Activated T-cell treated with anti-CD3 and anti-CD28 coated beads, Interleukin-2, amount 50 U/mL, for 4 hours (primary cell): ENCODE measurements around the gene PCNA. TPM values are rescaled to one million over a fixed set of nuclear protein-coding genes. Genes with fewer than 3 reads are reported as not detected.
"Not testable (repeated sequence)": the region's sequence is repeated elsewhere in the genome, so short reads cannot be mapped to it uniquely, and the experiment has no call there.

Source experiments
- ATAC-seq, 2 donors: fragments of 200-7000 bp; cut with Tn5 transposase; one replicate each; pipeline ENCODE4 v1.10.0; 2021
- DNase-seq: peaks from one replicate; pipeline ENCODE4 v3.0.0-alpha.2; 2020
- H3K27me3 Mint-ChIP-seq: one replicate; pipeline ENCODE4 v1.8.0; 2021; ENCODE audit warnings: low read depth, mixed read lengths
- H3K36me3 Mint-ChIP-seq: one replicate; pipeline ENCODE4 v1.8.0; 2022; ENCODE audit warnings: mixed read lengths; ENCODE audit not compliant: insufficient read depth
- H3K4me1 Mint-ChIP-seq: one replicate; pipeline ENCODE4 v1.8.0; 2021; ENCODE audit warnings: low read depth, mixed read lengths
- H3K4me3 Mint-ChIP-seq: one replicate; pipeline ENCODE4 v1.8.0; 2021; ENCODE audit warnings: mild to moderate bottlenecking, moderate library complexity, mixed read lengths
- H3K9me3 Mint-ChIP-seq: one replicate; pipeline ENCODE4 v1.8.0; 2021; ENCODE audit warnings: mixed read lengths
- total RNA-seq, 3 donors: library from RNA; stranded (reverse); gene quantifications; one replicate each; pipeline ENCODE4 v1.2.1, GENCODE V29; 2021

PCNA gene
- total RNA-seq, 3 donors from 2014 or later = 368 to 469 (median 411) TPM

DNA sequence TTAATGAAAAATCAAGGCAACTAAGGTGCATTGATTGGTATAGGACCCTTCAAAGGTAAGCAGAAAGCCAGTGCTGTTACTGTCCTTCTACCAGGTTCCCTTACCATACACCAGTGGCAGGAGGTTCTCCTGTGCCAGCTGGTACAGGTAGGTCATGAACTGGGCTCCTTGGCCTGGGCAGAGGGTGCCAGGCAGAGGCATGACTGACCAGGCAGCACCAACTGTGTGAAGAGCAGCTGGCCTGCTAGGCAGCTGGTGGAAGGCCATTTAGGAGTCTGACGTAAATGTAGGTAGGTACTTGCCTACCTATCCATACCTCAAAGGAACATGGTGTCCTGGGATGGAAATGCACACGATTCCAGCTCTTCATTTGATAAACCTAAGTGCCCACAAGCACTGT lies 23.3 kb downstream of the PCNA start:
- Mint-ChIP-seq H3K9me3 (no peaks in the 10 kb centered on the region), H3K4me1 (peaks cover 9% of the 10 kb centered on the region), H3K36me3 (peaks cover 34% of the 10 kb centered on the region), H3K4me3 (no peak overlapping the region), H3K27me3 (no peaks in the 10 kb centered on the region)
- DNase-seq = no peak
- ATAC-seq = no peak

DNA sequence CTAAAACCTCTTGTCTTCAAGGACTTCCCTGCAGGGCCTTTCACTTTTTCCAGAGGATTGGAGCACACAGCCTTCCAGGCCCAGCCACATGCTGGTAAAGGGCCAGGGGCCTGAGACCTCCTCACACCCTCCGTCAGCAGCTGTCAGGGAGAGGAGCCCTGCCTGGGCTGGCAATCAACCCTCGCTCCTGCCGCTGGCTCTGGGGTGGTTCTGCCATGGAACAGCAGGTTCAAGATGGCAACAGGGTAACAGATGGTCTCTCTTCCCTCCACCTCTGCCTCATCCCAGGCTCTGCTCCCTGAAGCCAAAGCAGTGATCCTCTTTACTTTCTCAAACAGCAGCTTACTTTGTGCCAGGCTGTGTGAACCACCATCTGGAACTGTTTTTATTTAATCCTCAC lies 23.8 kb downstream of the PCNA start:
- H3K4me1 Mint-ChIP-seq = peaks cover 5% of the 10 kb centered on the region
- no peaks in the 10 kb centered on the region for H3K9me3 Mint-ChIP-seq
- DNase-seq = no peak
- H3K36me3 Mint-ChIP-seq = peaks cover 34% of the 10 kb centered on the region
- no peak overlapping the region for H3K4me3 Mint-ChIP-seq
- no peak for ATAC-seq
- no peaks in the 10 kb centered on the region for H3K27me3 Mint-ChIP-seq

DNA sequence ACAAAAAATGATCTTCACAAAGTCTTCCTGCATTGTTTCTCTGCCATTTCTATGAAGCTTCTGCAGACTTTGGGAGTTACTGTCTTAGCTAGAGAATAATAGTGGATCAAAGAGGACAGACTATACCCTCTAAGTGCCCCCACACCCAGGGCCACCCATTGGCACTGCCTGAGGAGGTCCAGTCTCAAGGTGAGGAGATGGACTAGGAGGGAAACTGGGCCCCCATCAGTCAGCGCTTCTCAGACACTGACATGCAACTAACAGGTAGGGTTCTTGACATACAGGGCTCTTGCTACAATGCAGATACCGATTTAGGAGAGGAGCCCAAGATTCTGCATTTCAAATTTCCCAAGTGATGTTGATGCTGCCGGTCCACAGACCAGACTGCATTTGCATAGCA lies 24.3 kb downstream of the PCNA start:
- Mint-ChIP-seq H3K4me3 (no peak overlapping the region), H3K36me3 (peaks cover 31% of the 10 kb centered on the region), H3K4me1 (peaks cover 3% of the 10 kb centered on the region), H3K27me3 (no peaks in the 10 kb centered on the region), H3K9me3 (no peaks in the 10 kb centered on the region)
- DNase-seq (no peak), ATAC-seq (no peak)

GRCh38 chr20:5092765-5093339 lies 26.9 kb downstream of the PCNA start:
- DNase-seq = no peak
- Mint-ChIP-seq H3K9me3 (no peaks in the 10 kb centered on the region), H3K4me3 (no peak overlapping the region), H3K36me3 (peaks cover 20% of the 10 kb centered on the region), H3K27me3 (no peaks in the 10 kb centered on the region), H3K4me1 (peaks cover 12% of the 10 kb centered on the region)
- no peak for ATAC-seq

- no peaks in the 10 kb centered on the region for H3K9me3 Mint-ChIP-seq
Observed at GRCh38 chr20:5091902-5092301, 27.9 kb downstream of the PCNA start.

DNA sequence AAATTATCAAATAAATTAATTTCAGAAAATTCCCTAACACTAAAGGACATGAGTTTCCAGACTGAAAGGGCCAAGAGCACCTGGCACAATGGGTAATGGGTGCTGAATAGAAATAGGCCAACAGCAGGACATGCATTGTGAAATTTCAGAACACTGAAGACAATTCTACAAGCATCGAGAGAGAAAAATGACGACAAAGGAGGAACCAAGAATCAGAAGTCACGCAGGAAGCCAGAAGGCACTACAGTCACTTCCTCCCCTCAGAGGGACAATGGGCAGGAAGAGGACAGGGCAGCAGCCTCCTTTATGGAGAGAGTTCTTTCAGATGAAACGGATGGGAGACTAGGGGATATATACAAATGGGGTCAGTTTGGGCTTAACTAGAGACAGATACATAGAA lies 29.6 kb downstream of the PCNA start:
- H3K9me3 Mint-ChIP-seq = no peaks in the 10 kb centered on the region
- ATAC-seq (peak in 1 of 2 donors; percentile 35), DNase-seq (no peak)
- H3K4me3 Mint-ChIP-seq = no peak overlapping the region
- H3K27me3 Mint-ChIP-seq = no peaks in the 10 kb centered on the region
- H3K36me3 Mint-ChIP-seq = peaks cover 9% of the 10 kb centered on the region
- H3K4me1 Mint-ChIP-seq = peaks cover 12% of the 10 kb centered on the region

More at GRCh38 chr20:5091902-5092301, 27.9 kb downstream of the PCNA start:
- H3K27me3 Mint-ChIP-seq = no peaks in the 10 kb centered on the region
- peaks cover 15% of the 10 kb centered on the region for H3K36me3 Mint-ChIP-seq
- DNase-seq (no peak), ATAC-seq (no peak)
- peaks cover 12% of the 10 kb centered on the region for H3K4me1 Mint-ChIP-seq
- H3K4me3 Mint-ChIP-seq = no peak overlapping the region

DNA sequence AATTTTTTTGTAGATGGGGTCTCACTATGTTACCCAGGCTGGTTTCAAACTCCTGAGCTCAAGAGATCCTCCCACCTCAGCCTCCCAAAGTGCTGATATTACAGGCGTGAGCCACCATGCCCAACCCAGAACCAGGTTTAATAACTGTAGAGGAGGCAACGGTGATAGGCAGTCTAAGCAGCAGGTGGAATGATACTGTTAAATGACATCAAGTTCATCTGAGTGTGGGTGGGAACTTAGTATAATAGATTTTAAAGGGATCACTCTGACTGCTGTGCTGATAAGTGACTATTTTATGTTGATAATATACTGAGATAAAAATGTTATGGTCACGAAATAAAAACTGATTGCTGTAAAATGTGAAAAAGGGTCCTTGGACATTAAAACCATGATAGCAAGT lies 31.1 kb downstream of the PCNA start:
- DNase-seq (no peak), ATAC-seq (no peak)
- Mint-ChIP-seq H3K4me1 (peaks cover 12% of the 10 kb centered on the region), H3K36me3 (peaks cover 10% of the 10 kb centered on the region), H3K9me3 (no peaks in the 10 kb centered on the region), H3K27me3 (no peaks in the 10 kb centered on the region), H3K4me3 (no peak overlapping the region)

GRCh38 chr20:5085380-5085779 lies 34.4 kb downstream of the PCNA start:
- DNase-seq (no peak), ATAC-seq (no peak)
- H3K9me3 Mint-ChIP-seq = no peaks in the 10 kb centered on the region
- no peak overlapping the region for H3K4me3 Mint-ChIP-seq
- no peaks in the 10 kb centered on the region for H3K27me3 Mint-ChIP-seq
- peaks cover 18% of the 10 kb centered on the region for H3K4me1 Mint-ChIP-seq
- peaks cover 6% of the 10 kb centered on the region for H3K36me3 Mint-ChIP-seq

- DNase-seq (no peak), ATAC-seq (no peak)
- peaks cover 37% of the 10 kb centered on the region for H3K4me1 Mint-ChIP-seq
- H3K27me3 Mint-ChIP-seq = no peaks in the 10 kb centered on the region
- H3K9me3 Mint-ChIP-seq = no peaks in the 10 kb centered on the region
- H3K36me3 Mint-ChIP-seq = peaks cover 3% of the 10 kb centered on the region
- no peak overlapping the region for H3K4me3 Mint-ChIP-seq
Observed at GRCh38 chr20:5080384-5080877, 39.3 kb downstream of the PCNA start.

DNA sequence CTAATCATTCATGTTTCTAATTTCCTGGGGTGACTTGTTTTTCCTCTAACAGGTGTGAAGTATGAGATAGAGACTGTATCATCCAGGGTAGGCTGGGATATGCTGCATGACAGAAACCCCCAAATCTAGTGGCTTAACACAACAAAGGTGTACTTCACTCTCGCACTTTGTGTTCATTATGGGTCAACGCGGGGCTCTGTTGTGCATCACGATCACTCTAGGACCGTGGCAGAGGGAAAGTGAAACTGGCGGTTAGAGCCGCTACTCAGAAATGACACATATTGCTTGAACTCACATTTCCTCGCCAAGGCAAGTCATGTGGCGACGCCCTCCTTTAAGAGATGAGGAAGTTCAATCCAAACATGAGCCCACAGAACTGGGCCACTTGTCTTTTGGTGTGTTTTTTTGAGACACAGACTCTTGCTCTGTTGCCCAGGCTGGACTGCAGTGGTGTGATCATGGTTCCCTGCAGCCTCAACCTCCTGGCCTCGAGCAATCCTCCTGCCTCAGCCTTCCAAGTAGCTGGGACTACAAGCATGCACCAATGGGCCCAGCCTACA lies 41.3 kb downstream of the PCNA start:
- Mint-ChIP-seq H3K27me3 (no peaks in the 10 kb centered on the region), H3K4me3 (peak overlapping the region; percentile 45), H3K36me3 (no peaks in the 10 kb centered on the region), H3K9me3 (no peaks in the 10 kb centered on the region), H3K4me1 (peaks cover 37% of the 10 kb centered on the region)
- peak; percentile 63 for DNase-seq
- peak; percentile 96 to 97 for ATAC-seq

GRCh38 chr20:5077761-5078387 lies 41.9 kb downstream of the PCNA start:
- DNase-seq (peak; percentile 5), ATAC-seq (peak; percentile 35 to 53)
- H3K36me3 Mint-ChIP-seq = no peaks in the 10 kb centered on the region
- peak overlapping the region; percentile 45 for H3K4me3 Mint-ChIP-seq
- no peaks in the 10 kb centered on the region for H3K27me3 Mint-ChIP-seq
- no peaks in the 10 kb centered on the region for H3K9me3 Mint-ChIP-seq
- H3K4me1 Mint-ChIP-seq = peaks cover 37% of the 10 kb centered on the region

GRCh38 chr20:5076913-5077312 lies 42.8 kb downstream of the PCNA start:
- not testable (repeated sequence) for H3K27me3 Mint-ChIP-seq, H3K4me3 Mint-ChIP-seq, DNase-seq, H3K36me3 Mint-ChIP-seq, H3K9me3 Mint-ChIP-seq, ATAC-seq
- H3K4me1 Mint-ChIP-seq = peaks cover 37% of the 10 kb centered on the region

GRCh38 chr20:5074232-5074674 lies 45.5 kb downstream of the PCNA start:
- H3K4me1 Mint-ChIP-seq = peaks cover 19% of the 10 kb centered on the region
- H3K36me3 Mint-ChIP-seq = no peaks in the 10 kb centered on the region
- no peaks in the 10 kb centered on the region for H3K9me3 Mint-ChIP-seq
- ATAC-seq (no peak), DNase-seq (no peak)
- H3K27me3 Mint-ChIP-seq = no peaks in the 10 kb centered on the region
- H3K4me3 Mint-ChIP-seq = no peak overlapping the region

- no peak for ATAC-seq
- H3K9me3 Mint-ChIP-seq = no peaks in the 10 kb centered on the region
- DNase-seq = no peak
- no peaks in the 10 kb centered on the region for H3K27me3 Mint-ChIP-seq
- no peaks in the 10 kb centered on the region for H3K36me3 Mint-ChIP-seq
- H3K4me3 Mint-ChIP-seq = no peak overlapping the region
- H3K4me1 Mint-ChIP-seq = peaks cover 15% of the 10 kb centered on the region
Observed at GRCh38 chr20:5073660-5074231, 46.0 kb downstream of the PCNA start.
